GM19467 (cell line): ENCODE measurements around the gene MBOAT2.
"Not testable (repeated sequence)": the region's sequence is repeated elsewhere in the genome, so short reads cannot be mapped to it uniquely, and the experiment has no call there.

Source experiments
- ATAC-seq: cut with Tn5 transposase; IDR thresholded peaks from one replicate; pipeline ENCODE4 v1.9.1; 2021; ENCODE audit warnings: mild to moderate bottlenecking, moderate library complexity; ENCODE audit not compliant: unreplicated experiment

Gene MBOAT2

GRCh38 chr2:8993902-8994278 is 9.6 kb downstream of the MBOAT2 start:
- no peak for ATAC-seq

GRCh38 chr2:8993196-8993901 is 10.1 kb downstream of the MBOAT2 start:
- ATAC-seq: no peak

GRCh38 chr2:8992643-8993042 is 10.8 kb downstream of the MBOAT2 start:
- ATAC-seq: no peak

- no peak for ATAC-seq
Measured at GRCh38 chr2:8989536-8990079, 13.9 kb downstream of the MBOAT2 start.

GRCh38 chr2:8987410-8987809 is 16.1 kb downstream of the MBOAT2 start:
- ATAC-seq: no peak

GRCh38 chr2:8986327-8986976 is 17.0 kb downstream of the MBOAT2 start:
- ATAC-seq: no peak

GRCh38 chr2:8985561-8986326 is 17.7 kb downstream of the MBOAT2 start:
- ATAC-seq: no peak

GRCh38 chr2:8984855-8985254 is 18.6 kb downstream of the MBOAT2 start:
- no peak for ATAC-seq

GRCh38 chr2:8984157-8984556 is 19.3 kb downstream of the MBOAT2 start:
- ATAC-seq: no peak

GRCh38 chr2:8983571-8983970 is 19.9 kb downstream of the MBOAT2 start:
- ATAC-seq: no peak

- ATAC-seq: no peak
Measured at GRCh38 chr2:8981876-8982275, 21.6 kb downstream of the MBOAT2 start.

- no peak for ATAC-seq
Measured at GRCh38 chr2:8980096-8980495, 23.4 kb downstream of the MBOAT2 start.

- ATAC-seq: no peak
Measured at GRCh38 chr2:8977758-8978157, 25.7 kb downstream of the MBOAT2 start.

GRCh38 chr2:8976442-8977259 is 26.8 kb downstream of the MBOAT2 start:
- ATAC-seq: no peak

GRCh38 chr2:8974016-8974415 is 29.5 kb downstream of the MBOAT2 start:
- no peak for ATAC-seq

GRCh38 chr2:8973017-8973416 is 30.5 kb downstream of the MBOAT2 start:
- ATAC-seq: not testable (repeated sequence)

- not testable (repeated sequence) for ATAC-seq
Measured at GRCh38 chr2:8972535-8972934, 30.9 kb downstream of the MBOAT2 start.

GRCh38 chr2:8969348-8969747 is 34.1 kb downstream of the MBOAT2 start:
- not testable (repeated sequence) for ATAC-seq

- ATAC-seq: no peak
Measured at GRCh38 chr2:8966123-8966908, 37.2 kb downstream of the MBOAT2 start.
